Gastroesophageal sphincter (tissue), 4 donors: Measurements from ENCODE around the gene AUNIP. TPM values are rescaled to one million over a fixed set of nuclear protein-coding genes. Genes with fewer than 3 reads are reported as not detected.

Experiments used
- ATAC-seq: fragments of 150-250 bp; one replicate; pipeline ENCODE4 v1.9.1; 2016; ENCODE audit warnings: mild to moderate bottlenecking, moderate library complexity
- H3K27ac ChIP-seq, 4 donors: fragments of 200-600 bp; sonication (generic) in 3 of 4; 1 replicate in 3 of 4; 2 replicates in 1 of 4; pipeline ENCODE4 v1.5.1; 2016 to 2019
- H3K27me3 ChIP-seq: fragments of 200-600 bp; sonication (generic); one replicate; pipeline ENCODE4 v1.5.1; 2019
- H3K36me3 ChIP-seq, 2 donors: fragments of 200-600 bp; sonication (generic); one replicate each; pipeline ENCODE4 v1.5.1; 2019; ENCODE audit warnings: control low read depth in 1 of 2
- H3K4me1 ChIP-seq, 3 donors: fragments of 200-600 bp; sonication (generic); 1 replicate in 2 of 3; 2 replicates in 1 of 3; pipeline ENCODE4 v1.5.1; 2016 to 2019; ENCODE audit warnings: control low read depth in 2 of 3
- H3K4me3 ChIP-seq, 2 donors: fragments of 200-600 bp; sonication (generic); one replicate each; pipeline ENCODE4 v1.5.1; 2019; ENCODE audit warnings: mild to moderate bottlenecking in 1 of 2, moderate library complexity in 1 of 2
- H3K9me3 ChIP-seq, 3 donors: fragments of 200-600 bp; sonication (generic); one replicate each; pipeline ENCODE4 v1.5.1; 2017 to 2019; ENCODE audit warnings: control low read depth in 2 of 3
- CTCF ChIP-seq, 4 experiments: fragments of 200-600 bp in 2 of 4; fragments of 450-650 bp in 2 of 4; sonication (generic) in 1 of 4; IDR thresholded peaks; one replicate each; pipeline ENCODE4 v1.5.1; 2017 to 2019; ENCODE audit warnings: antibody characterized with exemption in 4 of 4, mild to moderate bottlenecking in 2 of 4, moderate library complexity in 2 of 4
- EP300 ChIP-seq: sonication (generic); formaldehyde crosslinking; IDR thresholded peaks from one replicate; pipeline ENCODE4 v1.6.1; 2017; ENCODE audit warnings: antibody characterized with exemption, mild to moderate bottlenecking
- POLR2A ChIP-seq, 2 donors: fragments of 450-650 bp; IDR thresholded peaks; one replicate each; pipeline ENCODE4 v1.6.1; 2017; ENCODE audit warnings: antibody characterized with exemption in 2 of 2, mild to moderate bottlenecking in 2 of 2, moderate library complexity in 1 of 2
- POLR2AphosphoS5 ChIP-seq: sonication (generic); formaldehyde crosslinking; IDR thresholded peaks from one replicate; pipeline ENCODE4 v1.6.1; 2017; ENCODE audit warnings: antibody characterized with exemption
- WGBS, 2 donors: methylation state at CpG; one replicate each; pipeline ENCODE4 v1.1.5; 2018; ENCODE audit warnings: low coverage in 1 of 2; 5-methylcytosine and 5-hydroxymethylcytosine counted together
- total RNA-seq, 4 donors: library from RNA; depleted of rRNA; stranded (reverse); fragments of >200 nt; gene quantifications; one replicate each; pipeline ENCODE4 v1.1.0, GENCODE V29; 2016

Gene AUNIP
- total RNA-seq, 4 donors from 2014 or later, result 0.52 to 1.1 TPM; not detected in 2

DNA sequence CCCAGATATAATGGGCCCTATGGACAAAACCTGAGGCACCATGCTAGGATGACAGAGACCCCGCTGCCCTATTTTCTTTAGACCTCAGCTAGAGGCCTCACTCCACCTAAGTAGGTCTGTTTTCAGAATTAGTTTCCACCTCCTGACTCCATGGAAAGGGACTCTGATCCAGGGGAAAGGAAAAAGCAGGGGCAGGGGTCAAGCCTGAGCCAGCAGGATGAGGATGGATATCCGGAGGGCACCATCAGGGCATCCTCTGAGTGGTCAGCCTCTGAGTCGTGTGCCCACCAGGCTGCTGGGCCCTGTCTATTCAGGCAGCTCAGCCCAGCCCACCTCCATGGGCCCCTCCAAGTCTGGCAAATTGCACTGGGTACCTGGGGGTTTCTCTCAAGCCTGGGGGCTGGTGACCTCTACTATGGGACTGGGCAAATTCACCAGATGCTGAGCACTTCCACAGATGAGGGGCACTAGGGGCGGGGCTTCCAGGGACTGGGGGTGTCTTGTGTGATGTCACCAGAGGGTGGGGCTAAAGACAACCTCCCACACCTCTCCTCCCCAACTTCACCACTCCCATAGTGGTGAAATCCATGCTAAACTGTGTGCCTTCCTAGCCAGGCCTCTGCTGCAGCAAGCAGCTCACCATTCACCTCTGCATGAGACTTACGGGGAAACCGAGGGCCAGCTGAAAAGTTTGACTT, 10.8 kb upstream of the AUNIP start:
- Histone ChIP-seq H3K36me3 (peaks cover 0 to 42% of the 10 kb centered on the region in 2 donors), H3K4me1 (peaks cover 0 to 43% (median 12%) of the 10 kb centered on the region in 3 donors), H3K27ac (no peak overlapping the region), H3K4me3 (no peak overlapping the region), H3K9me3 (no peaks in the 10 kb centered on the region), H3K27me3 (no peaks in the 10 kb centered on the region)
- 10% methylated on average over 2 of the region's 6 CpGs; no CpG with 5 or more reads in 1 of the 2 donors for WGBS, 2 donors
- ATAC-seq, result no peak
- TF ChIP-seq CTCF (IDR thresholded peaks at IDR 0.05), result no peak
- TF ChIP-seq EP300, result no peak
- no peak for TF ChIP-seq POLR2A (IDR thresholded peaks at IDR 0.05)
- TF ChIP-seq POLR2AphosphoS5, result no peak

GRCh38 chr1:25867210-25867991, 8.1 kb upstream of the AUNIP start:
- TF ChIP-seq POLR2AphosphoS5 (no peak), EP300 (no peak)
- Histone ChIP-seq H3K27ac (no peak overlapping the region), H3K4me3 (no peak overlapping the region), H3K9me3 (no peaks in the 10 kb centered on the region), H3K36me3 (peaks cover 0 to 57% of the 10 kb centered on the region in 2 donors), H3K4me1 (peaks cover 0 to 17% (median 6%) of the 10 kb centered on the region in 3 donors), H3K27me3 (no peaks in the 10 kb centered on the region)
- WGBS, 2 donors, result 59 to 74% methylated on average over 7 to 8 of the region's 9 CpGs
- no peak for ATAC-seq

DNA sequence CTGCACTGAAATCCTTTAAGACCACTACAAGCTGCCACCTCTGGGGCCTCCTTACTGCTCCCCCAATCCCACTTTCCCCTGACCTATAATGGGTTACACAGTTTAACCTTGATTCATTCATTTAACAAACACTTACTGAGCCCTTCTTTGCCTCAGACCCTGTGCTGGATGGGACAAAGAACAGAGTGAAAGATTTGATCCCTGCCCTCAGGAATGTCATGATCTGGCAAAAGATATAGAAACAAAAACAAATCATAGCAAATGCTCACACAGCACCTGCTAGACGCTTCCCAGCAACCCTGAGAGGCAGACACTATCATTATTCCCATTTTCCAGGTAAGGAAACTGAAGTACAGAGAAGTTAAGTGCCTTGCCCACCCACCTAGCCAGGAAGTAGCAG, 7.0 kb upstream of the AUNIP start:
- 64 to 67% methylated on average over 1 of the region's 1 CpG for WGBS, 2 donors
- H3K27ac ChIP-seq, result no peak overlapping the region
- no peak for ATAC-seq
- H3K4me1 ChIP-seq, result peaks cover 0 to 6% (median under 1%) of the 10 kb centered on the region in 3 donors
- no peaks in the 10 kb centered on the region for H3K9me3 ChIP-seq
- peaks cover 0 to 60% of the 10 kb centered on the region in 2 donors for H3K36me3 ChIP-seq
- no peak overlapping the region for H3K4me3 ChIP-seq
- no peak for TF ChIP-seq POLR2A (IDR thresholded peaks at IDR 0.05)
- no peak for TF ChIP-seq POLR2AphosphoS5
- no peak for TF ChIP-seq EP300
- no peak for TF ChIP-seq CTCF (IDR thresholded peaks at IDR 0.05)
- H3K27me3 ChIP-seq, result no peaks in the 10 kb centered on the region

DNA sequence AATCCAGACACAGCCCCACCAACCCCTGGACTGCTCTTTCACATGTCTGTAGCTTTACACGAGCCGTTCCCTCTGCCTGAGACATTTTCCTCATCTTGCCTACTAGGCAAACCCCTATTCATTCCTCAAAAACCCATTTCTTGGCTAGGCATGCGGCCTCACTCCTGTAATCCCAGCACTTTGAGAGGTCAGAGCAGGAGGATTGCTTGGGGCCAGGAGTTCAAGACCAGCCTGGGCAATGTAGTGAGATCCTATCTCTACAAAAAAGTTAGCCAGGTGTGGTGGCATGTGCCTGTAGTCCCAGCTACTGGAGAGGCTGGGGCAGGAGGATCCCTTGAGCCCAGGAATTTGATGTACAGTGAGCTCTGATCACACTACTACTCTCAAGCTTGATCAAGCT, 5.2 kb upstream of the AUNIP start:
- Histone ChIP-seq H3K4me1 (peaks cover 0 to 10% (median 0%) of the 10 kb centered on the region in 3 donors), H3K9me3 (no peaks in the 10 kb centered on the region)
- 65 to 75% methylated on average over 2 of the region's 3 CpGs for WGBS, 2 donors

More for the DNA sequence above, 5.2 kb upstream of the AUNIP start:
- H3K27me3 ChIP-seq, result no peaks in the 10 kb centered on the region
- H3K27ac ChIP-seq, result no peak overlapping the region
- peaks cover 0 to 47% of the 10 kb centered on the region in 2 donors for H3K36me3 ChIP-seq
- TF ChIP-seq EP300, result no peak
- TF ChIP-seq POLR2AphosphoS5, result no peak
- TF ChIP-seq CTCF (IDR thresholded peaks at IDR 0.05), result no peak
- ATAC-seq, result no peak
- H3K4me3 ChIP-seq, result no peak overlapping the region
